HG02610 (cell line): ENCODE measurements around the gene FAM181B.
"Not testable (repeated sequence)": the region's sequence is repeated elsewhere in the genome, so short reads cannot be mapped to it uniquely, and the experiment has no call there.

Source experiments
- ATAC-seq: cut with Tn5 transposase; IDR thresholded peaks from one replicate; pipeline ENCODE4 v1.9.1; 2021; ENCODE audit warnings: mild to moderate bottlenecking, moderate library complexity; ENCODE audit not compliant: unreplicated experiment

FAM181B gene

GRCh38 chr11:82689347-82689746, 44.3 kb downstream of the FAM181B start:
- not testable (repeated sequence) for ATAC-seq

DNA sequence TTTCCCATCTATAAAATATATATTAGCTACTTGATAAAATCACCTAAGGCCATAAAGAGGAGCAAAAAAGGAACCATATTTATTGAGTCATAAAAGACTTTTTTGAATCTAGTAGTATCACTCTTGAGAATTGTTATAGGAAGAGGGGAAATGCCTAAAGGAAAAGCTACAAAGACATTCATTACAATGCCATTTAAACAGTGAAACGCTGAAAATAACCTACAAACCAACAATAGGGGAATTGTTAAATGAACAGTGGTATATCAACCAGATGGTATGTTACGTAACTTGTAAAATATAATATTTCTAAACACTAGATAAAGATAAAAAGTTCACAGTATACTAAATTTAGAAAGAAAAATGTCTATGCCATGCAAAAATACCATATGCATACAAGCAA, 47.5 kb downstream of the FAM181B start:
- ATAC-seq, result no peak

GRCh38 chr11:82683029-82683428, 50.6 kb downstream of the FAM181B start:
- no peak for ATAC-seq

- peak; percentile 82 for ATAC-seq
Observed at GRCh38 chr11:82682003-82682751, 51.5 kb downstream of the FAM181B start.

DNA sequence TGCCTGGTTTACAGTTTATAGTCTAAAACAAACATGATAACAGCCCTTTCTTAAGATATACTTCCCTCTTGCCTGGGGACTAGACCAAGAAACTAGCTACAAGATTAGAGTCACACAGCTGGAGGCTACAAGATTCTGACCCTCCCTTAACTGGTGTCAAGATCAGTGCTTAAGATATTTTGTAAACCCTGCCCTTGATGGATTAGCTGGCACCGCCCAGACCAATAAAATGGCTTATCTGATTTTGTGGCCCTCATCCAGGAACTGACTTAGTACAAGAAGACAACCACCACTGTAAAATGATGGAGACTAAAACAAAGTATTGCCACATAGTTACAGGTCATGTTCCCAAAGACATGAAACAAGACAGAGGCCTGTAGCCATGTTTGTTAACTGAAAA, 53.4 kb downstream of the FAM181B start:
- ATAC-seq, result no peak
